ENCODE results near the gene CBLB.

DNA sequence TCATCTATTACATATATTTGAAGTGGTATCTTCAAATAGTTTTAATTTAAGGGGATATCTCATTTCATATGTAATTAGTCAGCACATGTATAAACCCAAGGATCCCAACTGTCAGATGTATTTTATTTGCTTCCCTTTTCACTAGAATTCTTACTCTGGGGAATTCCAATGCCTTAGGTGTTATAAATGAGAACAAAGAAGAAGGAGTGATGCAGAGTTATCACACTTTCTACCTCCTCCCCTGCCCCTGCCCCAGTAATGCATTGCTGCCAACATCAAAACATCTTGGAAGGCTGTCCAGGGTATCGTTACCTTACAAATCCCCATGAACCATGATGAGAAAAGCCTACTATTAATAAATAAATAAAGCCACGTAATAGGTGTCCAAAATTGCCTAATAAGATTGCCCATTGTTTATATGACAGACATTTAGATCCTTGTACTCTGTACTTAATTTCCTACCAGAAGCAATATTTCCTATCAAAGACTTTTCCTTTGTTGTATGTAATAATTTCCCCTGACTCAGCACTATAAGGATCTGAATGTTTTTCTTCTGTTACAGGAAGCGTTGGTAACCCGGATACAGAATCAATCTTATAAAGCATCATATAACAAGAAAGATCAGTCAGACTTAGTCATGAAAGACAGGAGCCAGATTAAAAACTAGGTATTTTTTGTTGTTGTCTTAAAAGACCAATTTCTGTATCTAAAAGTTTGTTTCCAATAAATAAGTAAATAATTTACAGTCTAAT lies 38.8 kb downstream of the CBLB start:
- TF ChIP-seq CTCF (IDR thresholded peaks at IDR 0.05) (no peak), POLR2A (IDR thresholded peaks at IDR 0.05) (no peak)

All from adrenal gland (tissue), 5 donors.